ENCODE results near the gene MAST3. TPM values are rescaled to one million over a fixed set of nuclear protein-coding genes. Genes with fewer than 3 reads are reported as not detected.
"Not testable (repeated sequence)": the region's sequence is repeated elsewhere in the genome, so short reads cannot be mapped to it uniquely, and the experiment has no call there.

Gene MAST3
- total and polyA plus RNA-seq, 10 donors: 8.9 to 52.7 (median 38.2) TPM

GRCh38 chr19:18089096-18089541 lies 8.5 kb upstream of the MAST3 start:
- H3K9me3 ChIP-seq; H3K36me3 ChIP-seq; H3K27me3 ChIP-seq (replicated peaks in 1 of 7); intact Hi-C loops (cut with DNase I; ENCODE audit: low total_unique reads): not testable (repeated sequence)
- peaks cover 27 to 92% (median 74%) of the 10 kb centered on the region in 6 donors for H3K4me1 ChIP-seq
- 19 to 39% (median 27%) methylated on average over 11 of the region's 11 CpGs for WGBS, 5 donors
- H3K27ac ChIP-seq: peak overlapping the region; percentile 72 to 97 (median 94)
- peak overlapping the region in 1 of 8 donors; percentile 57 for H3K4me3 ChIP-seq
- peak; percentile 89 for DNase-seq
- TF ChIP-seq POLR2AphosphoS5 (IDR thresholded peaks at IDR 0.05): peak; percentile 9 to 77 (median 49)

DNA sequence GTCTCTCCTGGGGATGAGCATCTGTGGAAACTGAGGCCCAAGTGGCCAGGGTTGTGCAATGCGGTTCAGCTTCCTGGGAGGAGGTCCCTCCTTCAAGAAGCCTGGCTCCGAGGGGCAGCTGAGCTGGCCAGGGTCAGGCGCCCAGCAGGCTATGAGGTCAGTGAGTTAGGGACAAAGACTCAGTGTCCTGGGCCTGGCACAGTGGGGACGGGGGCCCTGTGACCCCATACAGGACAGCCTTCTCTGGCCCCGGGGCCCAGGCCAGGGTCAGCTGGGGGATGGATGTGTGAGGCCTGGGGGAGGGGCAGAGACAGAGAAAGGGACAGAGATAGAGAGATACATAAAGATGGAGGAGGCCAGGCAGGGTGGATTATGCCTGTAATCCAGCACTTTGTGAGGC lies 7.9 kb upstream of the MAST3 start:
- Histone ChIP-seq H3K27me3 (replicated peaks in 1 of 7) (no peaks in the 10 kb centered on the region), H3K4me3 (peak overlapping the region in 1 of 8 donors; percentile 57), H3K4me1 (peaks cover 27 to 87% (median 74%) of the 10 kb centered on the region in 6 donors), H3K9me3 (no peaks in the 10 kb centered on the region), H3K36me3 (no peaks in the 10 kb centered on the region), H3K27ac (peak overlapping the region; percentile 72 to 97 (median 94))
- intact Hi-C loops (cut with DNase I; ENCODE audit: low total_unique reads): no loop called here
- DNase-seq: peak; percentile 86
- peak in 1 of 3 donors; percentile 8 for TF ChIP-seq POLR2AphosphoS5 (IDR thresholded peaks at IDR 0.05)
- TF ChIP-seq, protein P1, sequence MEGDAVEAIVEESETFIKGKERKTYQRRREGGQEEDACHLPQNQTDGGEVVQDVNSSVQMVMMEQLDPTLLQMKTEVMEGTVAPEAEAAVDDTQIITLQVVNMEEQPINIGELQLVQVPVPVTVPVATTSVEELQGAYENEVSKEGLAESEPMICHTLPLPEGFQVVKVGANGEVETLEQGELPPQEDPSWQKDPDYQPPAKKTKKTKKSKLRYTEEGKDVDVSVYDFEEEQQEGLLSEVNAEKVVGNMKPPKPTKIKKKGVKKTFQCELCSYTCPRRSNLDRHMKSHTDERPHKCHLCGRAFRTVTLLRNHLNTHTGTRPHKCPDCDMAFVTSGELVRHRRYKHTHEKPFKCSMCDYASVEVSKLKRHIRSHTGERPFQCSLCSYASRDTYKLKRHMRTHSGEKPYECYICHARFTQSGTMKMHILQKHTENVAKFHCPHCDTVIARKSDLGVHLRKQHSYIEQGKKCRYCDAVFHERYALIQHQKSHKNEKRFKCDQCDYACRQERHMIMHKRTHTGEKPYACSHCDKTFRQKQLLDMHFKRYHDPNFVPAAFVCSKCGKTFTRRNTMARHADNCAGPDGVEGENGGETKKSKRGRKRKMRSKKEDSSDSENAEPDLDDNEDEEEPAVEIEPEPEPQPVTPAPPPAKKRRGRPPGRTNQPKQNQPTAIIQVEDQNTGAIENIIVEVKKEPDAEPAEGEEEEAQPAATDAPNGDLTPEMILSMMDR (IDR thresholded peaks at IDR 0.05 in 8 of 11, conservative IDR thresholded peaks at IDR 0.05 in 3 of 11): no peak
- 74 to 86% (median 77%) methylated on average over 5 of the region's 5 CpGs for WGBS, 5 donors

DNA sequence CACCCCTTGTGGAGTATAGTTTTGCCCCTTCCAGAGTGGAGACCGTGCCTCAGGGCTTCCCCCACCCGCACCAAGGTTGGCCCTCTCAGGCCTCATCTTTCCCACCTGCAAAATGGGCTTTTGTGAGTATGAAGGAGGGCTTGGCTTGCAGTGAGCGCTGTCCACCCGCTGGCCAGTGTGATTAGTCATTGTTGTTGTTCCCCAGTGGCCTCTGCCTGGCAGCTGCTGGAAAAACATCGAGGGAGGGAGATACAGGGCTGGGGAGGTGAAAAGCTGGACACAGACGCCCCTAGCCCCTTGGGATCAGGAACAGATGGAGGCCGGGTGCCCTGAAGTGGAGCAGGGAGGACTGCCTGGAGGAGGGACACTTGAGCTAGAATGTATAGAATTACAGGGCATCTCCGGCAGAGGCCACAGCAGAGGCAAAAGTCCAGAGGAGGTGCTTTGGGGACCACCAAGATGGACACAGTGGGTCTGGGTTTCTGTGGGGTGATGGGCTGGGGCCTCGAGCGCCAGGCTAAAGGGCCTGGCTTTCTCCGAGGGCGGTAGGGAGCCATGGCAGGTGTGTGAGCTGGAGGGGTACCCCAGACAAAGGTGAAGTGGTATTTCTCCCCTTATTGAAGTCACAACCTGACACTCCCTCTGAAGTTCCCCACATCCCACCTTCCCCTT lies 6.9 kb upstream of the MAST3 start:
- WGBS, 5 donors: 61 to 86% (median 70%) methylated on average over 12 of the region's 12 CpGs
- H3K4me3 ChIP-seq: peak overlapping the region in 1 of 8 donors; percentile 57
- TF ChIP-seq POLR2A (IDR thresholded peaks at IDR 0.05) (no peak), POLR2AphosphoS5 (IDR thresholded peaks at IDR 0.05) (no peak)
- TF ChIP-seq, protein P1 (IDR thresholded peaks at IDR 0.05 in 8 of 11, conservative IDR thresholded peaks at IDR 0.05 in 3 of 11): no peak
- no peaks in the 10 kb centered on the region for H3K36me3 ChIP-seq
- H3K4me1 ChIP-seq: peaks cover 27 to 78% (median 68%) of the 10 kb centered on the region in 6 donors
- DNase-seq: peak; percentile 83
- intact Hi-C loops (cut with DNase I; ENCODE audit: low total_unique reads): no loop called here
- no peaks in the 10 kb centered on the region for H3K9me3 ChIP-seq
- H3K27ac ChIP-seq: peak overlapping the region; percentile 76 to 97 (median 94)
- no peaks in the 10 kb centered on the region for H3K27me3 ChIP-seq (replicated peaks in 1 of 7)

DNA sequence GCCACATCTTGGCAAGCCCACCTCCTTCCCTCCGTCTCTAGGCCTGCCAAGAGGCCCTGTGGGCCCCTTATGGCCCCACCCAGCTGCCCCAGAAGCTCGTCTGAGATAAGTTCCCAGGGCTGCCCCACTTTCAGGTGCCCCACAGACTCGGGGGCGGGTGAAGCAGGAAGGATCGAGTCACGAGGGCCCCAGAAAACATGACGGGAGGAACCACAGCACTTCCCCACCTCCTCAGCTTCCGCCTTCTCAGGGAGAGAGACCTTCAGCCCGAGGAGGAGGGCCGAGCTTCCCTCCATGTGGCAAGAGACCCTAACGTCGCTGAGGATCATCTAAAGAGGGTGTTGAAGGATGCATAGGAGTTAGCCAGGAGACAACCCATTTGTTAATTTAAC lies 6.4 kb upstream of the MAST3 start:
- peak; percentile 96 for DNase-seq
- H3K27ac ChIP-seq: peak overlapping the region; percentile 76 to 97 (median 94)
- peak overlapping the region in 2 of 8 donors; percentile 2 to 57 for H3K4me3 ChIP-seq
- peak; percentile 83 to 87 (median 87) for TF ChIP-seq POLR2AphosphoS5 (IDR thresholded peaks at IDR 0.05)
- TF ChIP-seq, protein P1 (IDR thresholded peaks at IDR 0.05 in 8 of 11, conservative IDR thresholded peaks at IDR 0.05 in 3 of 11): peak in 1 of 11 experiments; percentile 5
- peak; percentile 4 to 37 (median 11) for TF ChIP-seq POLR2A (IDR thresholded peaks at IDR 0.05)
- 5 to 37% (median 11%) methylated on average over 12 of the region's 12 CpGs for WGBS, 5 donors
- no peaks in the 10 kb centered on the region for H3K9me3 ChIP-seq
- intact Hi-C loops (cut with DNase I; ENCODE audit: low total_unique reads): no loop called here
- peaks cover 27 to 72% (median 63%) of the 10 kb centered on the region in 6 donors for H3K4me1 ChIP-seq
- H3K27me3 ChIP-seq (replicated peaks in 1 of 7): no peaks in the 10 kb centered on the region
- H3K36me3 ChIP-seq: no peaks in the 10 kb centered on the region
